Activated CD4-positive, alpha-beta T cell treated with anti-CD3 and anti-CD28 coated beads, Interleukin-2, amount 50 U/mL, for 16 hours (primary cell): ENCODE measurements around the gene KMO.

Source experiments
- DNase-seq: peaks from one replicate; pipeline ENCODE4 v3.0.0-alpha.2; 2020

KMO gene

DNA sequence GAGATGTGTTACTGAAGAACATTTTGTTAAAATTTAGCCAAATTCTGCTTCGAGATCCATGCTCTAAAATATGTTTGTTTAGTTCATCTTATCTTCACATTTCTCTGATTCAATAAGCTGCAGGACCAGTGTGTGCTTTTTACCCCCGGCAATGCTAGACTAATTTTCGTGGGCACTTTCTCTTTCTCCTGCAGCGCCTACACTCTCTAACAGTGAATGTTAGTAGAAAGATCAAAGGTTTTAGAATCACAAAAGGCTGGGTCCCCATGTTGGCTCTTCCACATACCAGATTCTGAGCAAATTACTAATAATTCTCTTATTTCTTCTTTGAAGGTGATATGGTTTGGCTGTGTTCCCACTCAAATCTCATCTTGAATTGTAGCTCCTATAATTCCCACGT lies 99.5 kb downstream of the KMO start:
- no peak for DNase-seq

DNA sequence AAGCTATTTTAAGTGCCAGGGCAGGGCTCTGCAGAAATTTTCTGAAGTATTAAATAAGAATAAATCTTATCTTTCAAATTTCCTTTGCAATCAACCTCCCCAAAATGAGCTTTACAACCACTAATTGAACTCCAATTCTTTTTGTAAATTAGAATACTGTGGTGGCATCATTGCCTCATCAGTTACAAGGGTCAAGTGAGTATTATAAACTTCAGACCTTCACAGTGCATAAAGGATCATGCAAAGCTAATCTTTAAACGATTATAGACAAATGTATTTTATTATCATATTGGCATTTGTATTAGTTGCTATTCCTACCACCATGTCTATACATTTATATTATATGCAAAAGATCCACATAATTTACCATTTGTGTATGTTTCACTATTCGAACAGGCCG lies 100.8 kb downstream of the KMO start:
- DNase-seq: no peak

DNA sequence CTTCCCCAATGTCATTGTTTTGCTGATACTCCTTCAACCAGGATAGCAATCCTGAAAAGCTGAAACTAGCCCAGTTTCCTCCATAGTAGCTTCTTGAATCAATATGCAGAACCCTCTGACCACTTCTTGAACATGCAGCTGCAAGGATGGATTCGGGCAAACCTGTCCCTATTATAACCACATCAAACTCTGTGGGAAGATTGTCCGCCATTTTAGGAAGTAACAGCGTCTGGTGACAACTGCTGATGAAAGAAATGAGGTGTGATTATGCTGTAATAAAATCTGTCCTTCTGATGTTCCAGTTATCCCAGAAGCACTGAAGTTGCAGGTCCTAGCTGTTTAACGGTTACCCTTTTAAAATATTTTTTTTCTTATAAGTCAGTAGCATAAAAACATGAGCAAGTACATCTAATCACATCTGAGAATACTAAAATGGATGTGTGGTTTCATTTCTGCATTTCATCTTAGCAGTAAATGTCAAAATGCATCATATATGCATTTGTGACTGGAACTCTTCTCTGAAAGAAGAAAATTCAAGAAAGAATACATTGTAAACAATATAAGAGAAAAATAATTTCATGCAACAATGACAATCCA lies 103.5 kb downstream of the KMO start:
- no peak for DNase-seq

DNA sequence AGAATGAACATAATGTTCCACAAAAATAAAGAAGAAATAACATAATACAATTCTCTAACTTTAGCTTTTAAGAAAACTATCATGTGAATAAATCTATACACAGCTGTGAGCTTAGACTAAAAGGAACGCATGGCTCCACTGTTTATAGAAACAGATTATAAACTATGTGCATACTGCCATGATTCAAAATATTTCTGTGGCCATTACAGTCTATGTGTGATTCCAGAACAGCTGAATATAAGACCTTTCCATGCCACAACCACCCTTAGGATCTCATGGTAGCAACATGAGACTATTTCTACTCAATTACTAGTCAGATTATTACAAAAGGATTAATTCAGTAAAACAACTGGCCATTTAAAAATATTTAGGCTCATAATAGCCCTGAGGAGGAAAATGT lies 104.1 kb downstream of the KMO start:
- no peak for DNase-seq

DNA sequence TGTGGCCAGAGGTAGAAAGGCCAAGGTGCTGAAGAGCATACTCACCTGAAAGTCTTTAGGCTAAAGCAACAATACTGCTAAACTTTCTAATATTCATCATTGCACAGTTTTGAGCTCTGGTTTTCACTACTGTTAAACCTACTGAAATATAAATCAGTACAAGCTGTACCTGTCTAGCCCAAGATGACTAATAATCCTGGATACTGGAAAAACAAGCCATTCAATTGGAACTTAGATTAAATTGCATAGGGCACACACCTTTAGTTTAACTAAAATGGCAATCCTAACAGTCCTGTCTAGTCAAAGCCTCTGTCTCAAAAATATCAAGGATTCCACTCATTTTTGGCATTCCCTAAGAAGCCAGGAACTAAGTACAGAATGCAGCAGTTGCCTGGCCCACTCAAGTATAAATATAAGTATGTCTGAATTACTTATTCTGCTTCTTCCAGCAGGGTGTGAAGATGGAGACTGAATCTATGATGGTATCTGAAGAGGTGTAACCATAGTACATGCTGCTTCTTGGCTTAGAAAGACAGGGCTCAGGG lies 104.9 kb downstream of the KMO start:
- DNase-seq: no peak

DNA sequence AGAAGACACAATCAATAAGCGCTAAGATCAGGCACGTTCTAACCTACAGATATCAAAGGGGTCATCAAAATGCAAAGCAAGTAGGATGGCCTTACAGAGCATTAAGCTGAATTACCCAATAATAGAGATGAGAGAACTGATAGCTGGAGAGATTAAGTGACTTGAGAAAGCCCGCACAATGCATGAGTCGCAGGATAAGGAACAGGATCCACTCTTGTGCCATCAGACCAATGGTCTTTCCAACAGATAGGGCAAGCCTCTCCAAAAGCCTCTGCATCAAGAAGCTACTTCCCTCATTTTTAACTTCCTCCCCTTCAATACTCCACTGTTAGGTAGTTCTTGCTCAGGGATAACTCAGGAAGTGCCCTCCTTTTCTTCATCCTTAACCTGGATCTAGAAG lies 105.4 kb downstream of the KMO start:
- no peak for DNase-seq

DNA sequence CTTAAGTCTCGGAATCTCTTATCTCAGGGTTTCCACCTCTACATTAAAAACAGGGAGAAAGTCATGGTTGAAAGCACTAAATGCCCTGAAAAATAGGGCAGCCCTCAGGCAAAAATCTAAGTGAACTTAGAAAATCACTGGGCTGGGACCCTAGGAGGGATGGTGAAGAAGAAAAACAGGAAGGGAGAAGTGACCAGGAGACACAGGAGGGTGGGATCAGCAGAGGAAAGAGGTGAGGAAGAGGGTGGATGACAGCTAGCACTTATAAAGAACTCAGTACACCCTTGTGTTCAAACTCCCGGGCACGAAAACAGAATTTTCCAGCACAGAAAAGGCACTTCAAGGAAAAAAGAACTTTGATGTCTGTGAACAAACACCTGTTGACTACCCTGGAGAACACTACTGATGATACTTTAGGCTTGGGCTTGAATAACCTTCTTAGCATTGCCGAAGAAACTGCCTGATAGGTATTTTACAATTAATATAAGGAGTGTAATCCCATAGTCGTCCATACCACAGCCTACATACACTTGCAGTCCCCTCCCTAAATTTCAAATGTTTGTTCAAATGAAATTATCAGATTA lies 106.0 kb downstream of the KMO start:
- DNase-seq: no peak

DNA sequence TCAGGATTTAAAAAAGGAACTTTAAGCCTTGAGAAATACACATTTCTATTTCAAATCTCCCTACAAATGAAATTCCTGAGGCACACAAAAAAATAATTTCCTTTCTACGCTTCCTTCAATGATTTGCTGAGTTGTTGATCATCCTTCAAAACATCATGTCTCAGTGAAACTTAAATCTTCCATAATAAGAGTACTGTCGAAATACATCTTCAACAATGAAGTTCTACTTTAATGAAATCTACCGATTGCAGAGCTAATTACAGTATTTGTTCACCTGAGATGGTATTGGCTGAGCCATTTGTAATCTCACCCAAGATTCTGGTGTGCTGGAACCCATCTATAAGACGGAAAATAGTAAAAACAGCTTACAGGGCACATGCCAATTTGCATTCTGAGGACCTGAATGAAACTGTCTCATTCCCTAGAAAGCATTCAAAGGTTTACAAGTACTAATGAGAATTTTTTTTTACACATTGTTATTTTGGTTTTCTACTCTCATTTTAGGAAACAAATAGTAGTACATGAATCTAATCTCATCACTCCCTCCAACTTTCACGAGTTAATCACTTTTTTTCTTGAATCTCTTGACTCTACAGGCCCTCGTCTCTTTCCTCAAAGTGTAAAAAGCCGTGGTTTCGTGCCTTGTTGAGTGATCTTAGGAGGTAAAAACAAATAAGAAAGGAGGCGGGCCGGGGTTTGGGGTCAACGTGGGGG lies 106.9 kb downstream of the KMO start:
- DNase-seq: no peak

DNA sequence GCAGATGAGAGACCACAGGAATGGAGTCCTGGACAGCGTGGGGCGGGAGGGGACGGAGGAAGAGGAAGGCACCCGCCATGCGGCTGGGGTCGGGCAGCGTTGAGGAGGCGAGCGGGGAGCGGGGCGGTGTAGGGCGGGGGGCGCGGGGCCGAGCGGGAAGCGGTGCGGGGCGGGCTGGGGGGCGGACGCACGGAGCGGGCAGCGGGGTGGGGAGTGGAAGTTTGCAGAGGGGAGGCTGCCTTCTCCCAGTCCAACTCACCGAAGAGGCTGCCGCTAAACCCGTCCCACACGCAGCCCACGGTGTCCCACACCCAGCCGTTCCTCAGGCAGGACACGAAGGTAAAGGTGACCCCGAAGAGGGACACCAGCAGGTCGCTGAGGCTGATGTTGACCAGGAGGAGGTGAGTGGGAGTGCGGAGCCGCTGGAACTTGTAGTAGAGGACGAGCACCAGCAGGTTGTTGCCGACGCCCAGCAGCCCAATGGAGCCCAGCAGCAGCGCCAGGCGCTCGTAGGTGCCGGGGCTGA lies 107.5 kb downstream of the KMO start:
- peak; percentile 39 for DNase-seq

DNA sequence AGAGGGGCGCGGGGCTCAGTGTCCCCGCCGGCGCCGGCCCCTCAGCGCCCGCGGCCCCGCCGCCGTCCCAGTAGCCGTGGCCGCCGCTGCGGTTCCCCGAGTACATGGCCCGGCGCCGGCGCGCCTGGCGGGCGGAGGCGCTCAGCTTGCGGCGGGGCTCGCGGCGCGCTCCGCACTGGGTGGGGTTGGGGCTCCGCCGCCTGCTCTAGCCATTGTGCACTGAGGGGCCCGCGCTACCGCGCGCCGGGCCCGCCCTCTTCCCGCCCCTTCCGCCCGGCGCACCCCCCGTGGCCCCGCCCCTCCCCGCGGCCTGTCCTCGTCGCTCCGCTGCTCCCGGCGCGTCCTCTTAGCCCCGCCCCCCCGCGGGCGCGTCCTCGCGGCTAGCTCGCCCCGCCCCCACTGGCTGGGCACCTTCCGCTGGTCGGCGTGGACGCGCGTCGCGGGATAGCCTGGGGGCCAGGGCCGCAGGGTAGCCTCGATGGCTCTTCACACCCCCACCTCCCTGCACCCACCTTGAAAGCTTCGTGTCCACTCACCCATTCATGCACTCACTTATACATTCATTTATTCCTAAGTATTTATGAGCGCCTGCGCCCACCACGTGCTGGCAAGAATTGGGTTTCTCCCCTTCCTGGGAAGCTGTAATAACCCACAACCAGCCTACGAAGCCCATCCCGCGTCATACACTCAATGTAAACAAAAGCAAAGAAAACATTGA lies 108.1 kb downstream of the KMO start, which contains the start of the genes CHML and OPN3:
Gene CHML (minus strand): TSS at position 221 of the 718 bp plus-strand sequence. CDS start 4,603 bp downstream, outside the sequence.
Gene OPN3 (minus strand): TSS at position 221 of the 718 bp plus-strand sequence. CDS start 115 bp downstream, at position 106.
- peak; percentile 94 for DNase-seq

DNA sequence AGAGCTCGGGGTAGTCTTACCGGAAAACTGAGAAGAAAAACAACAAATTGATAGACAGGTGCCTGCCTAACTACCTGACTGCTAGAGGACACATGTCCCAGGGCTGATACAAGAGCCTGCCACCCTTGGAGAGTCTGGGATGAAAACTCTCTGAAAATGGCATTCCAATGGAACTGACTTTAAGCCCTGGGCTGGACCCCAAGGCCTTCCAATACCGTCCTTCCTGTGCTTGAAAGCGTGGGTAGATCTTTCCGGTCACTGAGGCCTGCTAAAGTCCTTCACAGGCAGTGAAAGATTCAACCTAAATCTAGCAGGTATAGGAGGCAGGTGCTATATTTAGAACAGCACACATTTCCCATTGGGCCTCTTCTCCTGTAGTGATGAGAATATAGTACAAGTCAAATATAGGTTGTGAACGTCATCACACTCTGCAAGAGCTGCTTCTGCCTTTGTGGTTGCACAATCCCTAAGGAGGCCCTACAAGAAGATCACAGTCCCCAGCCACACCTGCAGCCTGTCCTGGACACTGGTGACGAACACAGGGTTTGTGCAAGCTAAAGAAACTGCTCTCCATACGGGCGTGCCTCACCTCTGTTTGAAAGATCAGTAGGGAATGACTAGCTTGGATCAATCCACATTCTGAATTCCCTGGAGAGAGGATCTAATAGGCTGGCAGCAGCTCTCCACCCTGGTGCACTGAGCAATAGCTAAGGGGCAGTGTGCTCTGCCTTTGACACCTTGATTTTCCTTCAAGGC lies 108.9 kb downstream of the KMO start:
- DNase-seq: no peak

DNA sequence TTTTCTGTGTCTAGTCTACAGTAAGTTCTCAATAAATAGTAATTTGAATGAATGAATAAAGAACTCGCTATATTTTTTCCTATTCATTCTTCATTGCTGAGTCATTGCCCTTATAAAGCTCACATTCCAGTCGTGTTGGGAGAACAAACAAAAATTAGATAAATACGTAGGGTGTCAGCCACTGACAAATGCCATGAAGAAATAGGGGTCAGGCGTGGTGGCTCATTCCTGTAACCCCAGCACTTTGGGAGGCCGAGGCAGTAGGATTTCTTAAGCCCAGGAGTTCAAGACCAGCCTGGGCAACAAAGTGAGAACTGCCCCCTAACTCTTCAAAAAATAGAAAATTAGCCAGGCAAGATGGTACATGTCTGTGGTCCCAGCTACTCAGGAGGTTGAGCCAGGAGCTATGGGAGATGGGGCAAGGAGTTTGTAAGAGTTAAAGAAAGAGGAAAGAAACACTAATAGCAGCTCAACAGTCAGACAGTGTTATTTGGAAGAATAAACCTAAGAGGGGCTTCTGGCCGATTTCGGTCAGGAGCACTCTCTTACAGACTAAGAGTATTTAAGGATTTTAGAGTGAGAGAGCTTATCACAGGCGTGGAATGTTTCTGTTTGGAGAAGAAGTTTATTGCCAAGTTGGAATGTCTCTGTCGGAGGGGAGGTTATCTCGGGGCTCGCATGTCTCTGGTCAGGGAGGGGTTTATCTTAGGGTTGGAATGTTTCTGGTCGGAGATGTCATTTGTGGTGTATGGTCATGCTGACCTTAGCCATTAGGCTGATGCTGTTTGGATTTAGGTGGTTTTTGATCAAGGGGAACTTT lies 109.8 kb downstream of the KMO start:
- no peak for DNase-seq

DNA sequence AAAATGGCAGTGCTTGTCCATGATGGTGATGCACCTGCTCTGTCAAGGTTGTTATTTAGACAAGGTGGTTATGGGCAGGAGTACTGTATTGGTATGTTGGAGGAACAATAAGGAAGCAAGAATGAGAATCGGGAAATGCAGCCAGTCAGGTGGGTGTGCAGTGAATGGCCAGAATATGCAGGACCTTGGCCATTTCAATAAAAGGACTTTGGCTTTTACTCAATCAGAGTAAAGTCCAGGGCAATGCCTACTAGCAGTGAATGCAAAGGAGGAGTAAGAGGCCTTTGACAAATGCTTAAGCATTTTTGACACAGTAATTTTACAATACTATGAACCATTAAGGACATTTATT lies 110.4 kb downstream of the KMO start:
- no peak for DNase-seq

DNA sequence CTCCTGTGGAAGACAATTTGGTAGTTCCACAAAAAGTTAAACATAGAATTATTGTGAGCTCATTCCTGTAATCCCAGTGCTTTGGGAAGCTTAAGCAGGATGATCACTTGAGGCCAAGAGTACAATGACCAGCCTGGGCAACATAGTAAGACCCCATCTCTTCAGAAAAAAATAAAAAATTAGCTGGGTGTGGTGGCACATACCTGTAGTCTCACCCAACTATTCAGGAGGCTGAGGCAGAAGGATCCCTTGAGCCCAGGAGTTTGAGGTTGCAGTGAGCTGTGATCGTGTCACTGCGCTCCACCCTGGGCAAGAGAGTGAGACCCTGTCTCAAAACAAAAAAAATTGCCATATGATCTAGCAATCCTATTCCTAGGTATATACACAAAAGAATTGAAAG lies 112.1 kb downstream of the KMO start:
- DNase-seq: no peak

DNA sequence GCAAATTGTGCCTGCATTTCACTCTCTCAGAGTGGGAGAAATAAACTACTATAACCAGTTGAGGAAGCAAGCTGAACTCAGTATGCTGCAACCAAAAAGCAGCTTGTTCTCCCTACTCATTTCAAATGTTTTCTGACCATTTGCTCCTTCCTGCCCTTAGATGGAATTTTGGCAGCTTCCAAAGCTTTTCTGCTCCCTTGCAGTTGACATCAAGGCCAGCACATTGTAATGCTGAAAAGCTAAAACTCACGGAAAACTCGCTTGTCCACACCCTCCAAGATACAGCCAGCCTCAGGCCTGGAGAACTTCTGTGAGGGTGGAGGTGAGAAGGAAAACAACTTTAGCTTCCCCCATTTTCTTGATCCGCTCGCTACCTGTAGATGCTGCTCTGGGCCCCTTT lies 113.0 kb downstream of the KMO start:
- no peak for DNase-seq
